GM18507 (cell line): ENCODE data around the gene ZFYVE27.

Source experiments
- DNase-seq: peaks from one replicate; pipeline ENCODE4 v3.0.0; 2011; ENCODE audit warnings: low read depth; ENCODE audit not compliant: insufficient read length; ENCODE audit errors: extremely low spot score
- FAIRE-seq: peaks from 2 replicates; lab custom pipeline; 2011; peaks lifted over from hg19 to GRCh38; lab: Jason Lieb, UNC

Gene ZFYVE27

GRCh38 chr10:97766106-97766810, 29.3 kb downstream of the ZFYVE27 start:
- no peak for DNase-seq
- FAIRE-seq = no peak

- FAIRE-seq (no peak), DNase-seq (no peak)
Measured at GRCh38 chr10:97766996-97767924, 30.3 kb downstream of the ZFYVE27 start.

- no peak for FAIRE-seq
- DNase-seq = no peak
Measured at GRCh38 chr10:97768322-97769315, 31.7 kb downstream of the ZFYVE27 start.

- no peak for DNase-seq
Measured at GRCh38 chr10:97770255-97770654, 33.3 kb downstream of the ZFYVE27 start.

DNA sequence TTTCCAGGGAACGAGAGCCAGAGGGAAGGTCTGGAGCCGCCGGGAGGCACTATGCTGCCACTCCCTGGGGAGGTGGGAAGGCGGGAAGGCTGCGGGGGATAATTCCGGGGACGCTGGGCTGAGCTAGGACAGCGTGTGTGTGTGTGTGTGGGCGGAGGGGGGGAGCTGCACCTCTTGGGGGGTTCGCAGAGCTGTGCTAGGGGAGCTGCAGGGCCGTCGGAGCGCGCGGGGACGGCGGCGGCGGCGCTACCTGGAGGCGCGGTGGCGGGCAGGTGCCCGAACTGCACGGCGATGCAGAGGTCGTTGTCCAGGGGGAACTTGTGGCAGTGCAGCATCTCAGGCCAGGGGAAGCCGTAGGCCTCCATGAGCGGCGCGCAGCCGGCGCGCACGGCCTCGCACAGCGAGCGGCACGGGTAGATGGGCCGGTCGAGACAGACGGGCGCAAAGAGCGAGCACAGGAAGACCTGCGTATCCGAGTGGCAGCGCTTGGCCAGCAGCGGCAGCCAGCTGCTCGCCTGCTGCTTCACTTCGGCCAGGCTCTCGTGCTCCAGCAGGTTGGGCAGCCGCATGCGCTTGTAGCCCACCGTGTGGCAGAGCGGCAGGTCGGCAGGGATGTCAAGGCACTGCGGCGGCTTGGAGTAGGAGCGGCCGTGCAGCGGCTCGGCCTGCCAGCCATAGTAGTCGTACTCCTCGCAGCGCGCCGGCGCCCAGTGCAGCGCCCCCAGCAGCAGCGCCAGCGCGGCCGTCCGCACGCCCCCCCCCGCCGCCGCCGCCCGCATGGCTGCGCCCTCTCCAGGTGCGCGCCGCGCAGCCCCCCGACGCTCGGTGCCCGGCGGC, 34.3 kb downstream of the ZFYVE27 start:
- no peak for DNase-seq
- FAIRE-seq = no peak

More at GRCh38 chr10:97770255-97770654, 33.3 kb downstream of the ZFYVE27 start:
- no peak for FAIRE-seq

- FAIRE-seq (no peak), DNase-seq (no peak)
Measured at GRCh38 chr10:97771913-97772823, 35.2 kb downstream of the ZFYVE27 start, which contains the start of gene SFRP5. Gene SFRP5, minus strand, starts transcription at chr10:97771999. Its CDS starts 166 bp downstream, at chr10:97771833.

- DNase-seq (no peak), FAIRE-seq (no peak)
Measured at GRCh38 chr10:97773096-97773495, 36.2 kb downstream of the ZFYVE27 start.

DNA sequence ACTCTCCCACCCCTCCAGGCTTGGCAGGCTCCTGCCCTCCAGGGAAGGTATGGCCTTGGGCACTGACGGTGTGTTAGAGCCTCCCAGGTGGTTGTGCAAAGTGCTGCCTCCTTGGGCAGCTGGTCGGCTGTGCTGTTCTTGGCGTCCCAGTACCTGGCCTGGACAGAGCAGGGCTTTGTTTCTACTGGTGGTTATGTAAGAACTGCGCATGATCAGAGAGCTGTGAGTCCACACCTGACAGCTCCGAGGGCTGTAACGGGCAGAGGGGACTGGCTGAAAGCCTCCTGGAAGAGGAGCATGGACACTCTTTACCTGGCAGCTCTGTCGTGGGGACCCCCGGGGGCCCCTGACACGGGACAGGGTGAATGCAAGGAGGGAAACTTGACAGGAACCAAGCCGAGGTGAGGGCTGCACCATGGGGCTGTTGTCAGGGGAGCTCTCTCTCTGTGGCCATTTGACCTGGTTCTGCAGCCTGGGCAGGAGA, 37.9 kb downstream of the ZFYVE27 start:
- DNase-seq = no peak
- no peak for FAIRE-seq

DNA sequence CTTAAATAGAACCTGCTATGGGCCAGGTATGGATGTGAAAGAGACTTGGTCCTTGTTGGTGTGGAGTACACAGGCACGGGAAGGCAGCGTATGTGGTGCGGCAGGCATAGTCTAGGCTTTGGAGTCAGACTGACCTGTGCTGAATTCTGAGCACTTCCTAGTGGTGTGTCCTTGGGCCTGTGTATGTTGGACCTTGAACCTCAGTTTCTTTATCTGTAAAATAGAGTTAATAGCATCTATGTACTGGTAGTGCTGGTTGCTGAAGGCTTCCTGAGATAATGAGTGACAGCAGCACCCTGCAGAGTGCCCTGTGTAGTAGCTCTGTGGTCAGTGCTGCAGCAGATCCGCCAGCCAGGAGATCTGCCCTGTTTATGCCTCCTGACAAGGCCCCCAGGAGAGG, 40.2 kb downstream of the ZFYVE27 start:
- FAIRE-seq (no peak), DNase-seq (no peak)

- DNase-seq (no peak), FAIRE-seq (no peak)
Measured at GRCh38 chr10:97778452-97779302, 41.7 kb downstream of the ZFYVE27 start.

DNA sequence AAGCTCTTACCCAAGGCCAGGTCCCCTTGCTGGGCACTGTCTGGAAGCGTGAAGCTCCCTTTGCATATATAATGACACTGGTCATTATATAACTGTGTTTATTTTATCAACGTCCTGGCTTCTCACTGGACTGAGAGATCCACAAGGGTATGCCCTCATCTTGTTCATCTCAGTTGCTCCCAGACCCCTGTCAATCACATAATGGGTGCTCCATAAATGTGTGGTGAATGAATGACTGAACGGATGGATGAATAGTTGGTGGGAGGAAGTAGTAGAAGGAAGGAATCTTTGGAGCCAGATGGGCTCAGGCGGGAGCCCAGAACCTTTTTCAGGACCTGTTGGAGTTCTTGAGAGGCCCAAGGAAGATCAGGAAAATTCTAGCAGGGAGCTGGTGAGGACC, 42.6 kb downstream of the ZFYVE27 start:
- DNase-seq (no peak), FAIRE-seq (no peak)

- no peak for FAIRE-seq
- DNase-seq = no peak
Measured at GRCh38 chr10:97779975-97780374, 43.0 kb downstream of the ZFYVE27 start.

GRCh38 chr10:97780841-97781617, 44.1 kb downstream of the ZFYVE27 start:
- DNase-seq (no peak), FAIRE-seq (no peak)

- FAIRE-seq = no peak
Measured at GRCh38 chr10:97781618-97782331, 44.8 kb downstream of the ZFYVE27 start.

DNA sequence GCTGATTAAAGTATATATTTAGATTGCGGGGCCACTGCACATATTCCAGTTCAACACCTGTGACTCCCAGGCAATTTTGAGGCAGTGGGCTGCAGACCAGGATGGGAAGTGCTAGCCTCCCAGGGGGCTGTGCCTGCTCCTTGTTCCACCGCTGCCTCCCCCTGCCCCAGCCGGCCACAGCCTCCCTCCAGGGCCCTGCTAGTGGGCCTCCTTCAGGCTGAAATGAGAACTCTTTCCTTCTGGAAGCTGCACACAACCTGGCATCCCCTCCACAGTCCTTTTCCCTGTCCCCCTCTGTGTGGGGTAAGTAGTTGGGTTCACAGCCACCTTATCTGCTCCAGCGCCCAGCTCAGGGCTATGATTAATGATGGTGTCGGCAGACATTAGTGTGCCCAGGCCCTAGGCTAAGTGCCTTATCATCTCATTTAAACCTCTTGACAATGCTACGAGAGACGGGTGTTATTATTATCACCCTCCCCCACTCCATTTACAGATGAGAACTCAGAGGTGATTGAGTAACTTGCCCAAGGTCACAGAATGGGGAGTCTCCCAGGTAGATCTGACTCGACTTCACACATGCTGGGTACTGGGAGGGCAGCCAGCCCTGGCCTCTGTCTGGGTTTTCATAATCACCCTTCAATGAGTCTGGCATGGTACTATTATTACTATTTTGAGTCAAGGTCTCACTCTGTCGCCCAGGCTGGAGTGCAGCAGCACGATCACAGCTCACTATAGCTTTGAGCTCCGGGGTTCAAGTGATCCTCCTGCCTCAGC, 45.7 kb downstream of the ZFYVE27 start:
- no peak for FAIRE-seq
- no peak for DNase-seq

More at GRCh38 chr10:97781618-97782331, 44.8 kb downstream of the ZFYVE27 start:
- DNase-seq = no peak
